ENCODE data around the gene DCC. TPM values are rescaled to one million over a fixed set of nuclear protein-coding genes. Genes with fewer than 3 reads are reported as not detected.

Gene DCC
- total RNA-seq, 1 donor from 2014 or later = 1.0 TPM

DNA sequence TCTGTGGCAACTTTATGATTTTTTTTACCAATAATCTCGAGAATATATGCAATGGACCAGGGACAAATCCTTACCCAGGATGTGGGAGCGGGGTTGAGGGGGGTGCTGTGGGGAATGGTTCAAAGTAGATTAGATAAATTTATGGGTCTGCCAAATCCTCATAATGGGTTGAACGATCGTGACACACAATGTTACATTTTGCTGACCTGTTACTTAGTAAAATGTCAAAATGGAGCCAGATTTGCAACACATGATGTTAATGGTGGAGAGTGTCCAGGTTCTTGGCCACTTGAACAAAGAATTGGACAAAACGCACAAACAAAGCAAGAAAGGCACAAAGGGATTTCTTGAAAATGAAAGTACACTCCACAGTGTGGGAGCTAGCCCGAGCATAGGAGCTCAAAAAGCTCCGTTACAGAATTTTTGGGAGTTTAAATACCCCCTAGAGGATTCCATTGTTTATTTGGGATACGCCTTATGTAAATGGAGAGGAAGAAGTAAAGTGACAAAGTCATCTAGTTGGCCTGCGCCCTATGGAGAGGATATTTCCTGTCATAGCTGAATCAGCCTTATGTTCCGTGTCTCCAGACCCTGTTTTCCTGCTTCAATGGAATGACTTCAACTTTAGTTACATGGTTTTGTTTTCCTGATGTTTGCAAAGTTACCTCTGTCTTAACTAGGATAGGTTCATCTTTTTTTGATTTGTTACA, 776.0 kb downstream of the DCC start:
- Mint-ChIP-seq H3K4me1 (no peaks in the 10 kb centered on the region), H3K36me3 (no peaks in the 10 kb centered on the region), H3K9me3 (no peaks in the 10 kb centered on the region), H3K27ac (no peak overlapping the region), H3K27me3 (ENCODE audit: low read depth) (no peaks in the 10 kb centered on the region), H3K4me3 (no peak overlapping the region)
- DNase-seq (ENCODE audit: low spot score in 2 of 2, unreplicated experiment in 2 of 2) = no peak
- TF ChIP-seq CTCF (IDR thresholded peaks at IDR 0.05; ENCODE audit: unreplicated experiment) = no peak

GRCh38 chr18:53117851-53118250, 777.9 kb downstream of the DCC start:
- Mint-ChIP-seq H3K4me1 (no peaks in the 10 kb centered on the region), H3K27me3 (ENCODE audit: low read depth) (no peaks in the 10 kb centered on the region), H3K4me3 (no peak overlapping the region), H3K36me3 (no peaks in the 10 kb centered on the region), H3K9me3 (no peaks in the 10 kb centered on the region), H3K27ac (no peak overlapping the region)
- TF ChIP-seq CTCF (IDR thresholded peaks at IDR 0.05; ENCODE audit: unreplicated experiment) = no peak
- no peak for DNase-seq (ENCODE audit: low spot score in 2 of 2, unreplicated experiment in 2 of 2)

GRCh38 chr18:53126210-53126609, 786.2 kb downstream of the DCC start:
- Mint-ChIP-seq H3K36me3 (no peaks in the 10 kb centered on the region), H3K9me3 (no peaks in the 10 kb centered on the region), H3K27ac (no peak overlapping the region), H3K4me3 (no peak overlapping the region), H3K4me1 (no peaks in the 10 kb centered on the region), H3K27me3 (ENCODE audit: low read depth) (peaks cover 1% of the 10 kb centered on the region)
- no peak for TF ChIP-seq CTCF (IDR thresholded peaks at IDR 0.05; ENCODE audit: unreplicated experiment)
- no peak for DNase-seq (ENCODE audit: low spot score in 2 of 2, unreplicated experiment in 2 of 2)

- Mint-ChIP-seq H3K4me3 (no peak overlapping the region), H3K27me3 (ENCODE audit: low read depth) (peaks cover 1% of the 10 kb centered on the region)
Observed at GRCh38 chr18:53131001-53131400, 791.0 kb downstream of the DCC start.

DNA sequence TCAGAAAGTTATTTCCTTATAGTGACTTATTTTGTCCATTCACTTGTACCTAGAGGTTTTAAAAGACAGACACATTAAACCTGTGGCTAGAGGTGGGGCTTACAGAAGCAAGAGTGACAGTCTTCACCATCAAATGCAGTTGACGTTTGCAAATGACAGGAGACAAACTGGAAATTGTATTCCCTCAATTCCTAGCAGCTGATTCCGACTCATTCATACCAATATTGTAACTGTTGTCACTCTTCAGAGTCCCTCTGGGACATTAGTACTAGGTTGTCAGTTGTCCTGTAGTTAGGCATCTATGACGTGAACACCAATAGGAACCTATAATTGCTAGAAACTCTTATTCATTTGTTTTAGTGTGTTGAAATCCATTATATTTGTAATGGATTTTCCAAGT, 794.7 kb downstream of the DCC start:
- Mint-ChIP-seq H3K27me3 (ENCODE audit: low read depth) (peaks cover 1% of the 10 kb centered on the region), H3K4me3 (no peak overlapping the region), H3K9me3 (peaks cover 3% of the 10 kb centered on the region), H3K36me3 (no peaks in the 10 kb centered on the region), H3K4me1 (no peaks in the 10 kb centered on the region), H3K27ac (no peak overlapping the region)
- no peak for TF ChIP-seq CTCF (IDR thresholded peaks at IDR 0.05; ENCODE audit: unreplicated experiment)
- no peak for DNase-seq (ENCODE audit: low spot score in 2 of 2, unreplicated experiment in 2 of 2)

More at GRCh38 chr18:53131001-53131400, 791.0 kb downstream of the DCC start:
- no peak for TF ChIP-seq CTCF (IDR thresholded peaks at IDR 0.05; ENCODE audit: unreplicated experiment)
- no peaks in the 10 kb centered on the region for H3K36me3 Mint-ChIP-seq
- no peak overlapping the region for H3K27ac Mint-ChIP-seq
- H3K9me3 Mint-ChIP-seq = no peaks in the 10 kb centered on the region
- DNase-seq (ENCODE audit: low spot score in 2 of 2, unreplicated experiment in 2 of 2) = no peak
- no peaks in the 10 kb centered on the region for H3K4me1 Mint-ChIP-seq
